ENCODE results near the gene CYP8B1.

Gene CYP8B1

GRCh38 chr3:42875325-42876151, at the start of gene CYP8B1:
CYP8B1 (minus strand) TSS chr3:42875879; CDS start chr3:42875816, 63 bp downstream.
- DNase-seq (ENCODE audit: low read depth in 2 of 2) = no peak

GRCh38 chr3:42923606-42924005, 47.9 kb upstream of the CYP8B1 start:
- no peak for DNase-seq (ENCODE audit: low read depth in 2 of 2)

- no peak for DNase-seq (ENCODE audit: low read depth in 2 of 2)
Observed at GRCh38 chr3:42914771-42915515, 39.3 kb upstream of the CYP8B1 start.

GRCh38 chr3:42911551-42911950, 35.9 kb upstream of the CYP8B1 start:
- DNase-seq (ENCODE audit: low read depth in 2 of 2) = no peak

- no peak for DNase-seq (ENCODE audit: low read depth in 2 of 2)
Observed at GRCh38 chr3:42908675-42909074, 33.0 kb upstream of the CYP8B1 start.

- no peak for DNase-seq (ENCODE audit: low read depth in 2 of 2)
Observed at GRCh38 chr3:42906848-42907183, 31.1 kb upstream of the CYP8B1 start.

- no peak for DNase-seq (ENCODE audit: low read depth in 2 of 2)
Observed at GRCh38 chr3:42906070-42906847, 30.6 kb upstream of the CYP8B1 start, which contains the start of gene ZNF662. ZNF662 (plus strand) TSS chr3:42906142; CDS start chr3:42908115, 1,973 bp downstream.

GRCh38 chr3:42905740-42906069, 30.0 kb upstream of the CYP8B1 start:
- no peak for DNase-seq (ENCODE audit: low read depth in 2 of 2)

- DNase-seq (ENCODE audit: low read depth in 2 of 2) = no peak
Observed at GRCh38 chr3:42904076-42904475, 28.4 kb upstream of the CYP8B1 start.

- DNase-seq (ENCODE audit: low read depth in 2 of 2) = no peak
Observed at GRCh38 chr3:42902257-42902656, 26.6 kb upstream of the CYP8B1 start.

GRCh38 chr3:42901073-42901415, 25.4 kb upstream of the CYP8B1 start:
- DNase-seq (ENCODE audit: low read depth in 2 of 2) = no peak

- no peak for DNase-seq (ENCODE audit: low read depth in 2 of 2)
Observed at GRCh38 chr3:42900226-42901072, 24.8 kb upstream of the CYP8B1 start.

GRCh38 chr3:42898896-42899675, 23.4 kb upstream of the CYP8B1 start:
- no peak for DNase-seq (ENCODE audit: low read depth in 2 of 2)

GRCh38 chr3:42895580-42895868, 19.8 kb upstream of the CYP8B1 start:
- no peak for DNase-seq (ENCODE audit: low read depth in 2 of 2)

- no peak for DNase-seq (ENCODE audit: low read depth in 2 of 2)
Observed at GRCh38 chr3:42894698-42895579, 19.3 kb upstream of the CYP8B1 start.

- no peak for DNase-seq (ENCODE audit: low read depth in 2 of 2)
Observed at GRCh38 chr3:42892807-42893206, 17.1 kb upstream of the CYP8B1 start.

GRCh38 chr3:42892169-42892568, 16.5 kb upstream of the CYP8B1 start:
- no peak for DNase-seq (ENCODE audit: low read depth in 2 of 2)

GRCh38 chr3:42891042-42891441, 15.4 kb upstream of the CYP8B1 start:
- no peak for DNase-seq (ENCODE audit: low read depth in 2 of 2)

GRCh38 chr3:42887084-42887483, 11.4 kb upstream of the CYP8B1 start:
- no peak for DNase-seq (ENCODE audit: low read depth in 2 of 2)

- DNase-seq (ENCODE audit: low read depth in 2 of 2) = no peak
Observed at GRCh38 chr3:42886294-42886822, 10.7 kb upstream of the CYP8B1 start.

Data from stimulated activated CD8-positive, alpha-beta memory T cell treated with anti-CD3 and anti-CD28 coated beads, Interleukin-15, amount 100 ng/mL, for 4 hours (primary cell).